ENCODE results near the gene LPCAT2. TPM values are rescaled to one million over a fixed set of nuclear protein-coding genes. Genes with fewer than 3 reads are reported as not detected.
A peak's percentile ranks its signal among the peaks of the same experiment; 100 is the strongest.
"Not testable (repeated sequence)": the region's sequence is repeated elsewhere in the genome, so short reads cannot be mapped to it uniquely, and the experiment has no call there.

Gene LPCAT2
- total RNA-seq, 1 donor from 2014 or later: 2.4 TPM

DNA sequence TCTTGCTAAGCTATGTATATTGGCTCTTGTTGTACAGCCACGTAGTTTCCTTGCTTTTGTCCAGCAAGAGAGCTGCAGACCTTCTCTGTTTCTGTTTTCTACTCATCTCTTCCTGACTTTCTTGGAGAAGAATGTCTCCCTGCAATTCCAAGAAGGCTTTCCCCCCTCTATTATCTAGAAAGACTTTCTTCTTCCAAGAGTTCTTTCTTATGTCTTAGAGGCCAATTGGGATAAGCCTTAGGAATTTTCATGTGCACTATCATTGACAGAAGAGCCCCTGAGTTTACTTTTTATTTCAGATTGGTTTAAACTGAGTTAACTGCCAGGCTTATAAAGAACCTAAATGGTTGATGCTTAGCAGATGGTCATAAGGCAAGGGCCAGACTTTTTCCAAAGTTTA lies 66.6 kb downstream of the LPCAT2 start:
- no peak for DNase-seq (ENCODE audit: low spot score in 2 of 2)

DNA sequence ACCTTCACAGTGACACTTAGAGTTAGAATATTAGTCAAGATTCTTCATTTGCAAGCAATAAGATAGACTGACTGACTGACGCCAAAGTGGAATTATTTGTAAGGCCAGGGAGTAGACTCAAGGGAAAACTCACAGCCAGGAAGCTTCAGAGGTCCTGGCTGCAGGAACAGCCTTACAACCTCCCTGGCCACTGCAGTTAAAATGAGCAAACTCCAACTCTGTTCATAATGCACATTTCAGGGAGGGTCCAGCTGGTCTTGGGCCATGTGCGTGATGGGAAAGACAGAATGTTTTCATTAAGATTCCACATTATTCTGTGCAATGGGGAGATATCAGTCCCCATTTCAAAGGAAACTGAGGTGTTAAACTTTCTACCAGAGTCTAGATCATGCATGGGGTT lies 67.5 kb downstream of the LPCAT2 start:
- no peak for FAIRE-seq
- no peak for DNase-seq (ENCODE audit: low spot score in 2 of 2)

More for the DNA sequence above, 66.6 kb downstream of the LPCAT2 start:
- FAIRE-seq: no peak

DNA sequence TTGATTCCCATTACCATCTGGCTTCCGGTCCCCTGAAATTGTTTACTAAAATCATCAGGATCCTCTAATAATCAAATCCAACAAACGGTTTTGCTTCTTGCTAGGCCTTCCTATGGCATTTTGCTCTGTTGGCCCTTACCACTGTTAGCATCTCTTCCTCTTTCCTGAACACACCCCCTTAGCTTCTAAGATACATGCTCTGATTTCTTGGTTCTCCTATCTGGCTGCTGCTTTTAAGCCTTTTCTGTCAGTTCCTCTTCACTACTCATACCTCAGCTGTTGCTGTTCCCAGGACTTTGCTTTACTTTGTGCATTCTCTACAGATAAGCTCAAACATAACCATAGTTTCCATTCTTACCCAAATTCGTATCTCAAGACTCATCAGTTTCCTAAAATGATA lies 69.0 kb downstream of the LPCAT2 start:
- no peak for DNase-seq (ENCODE audit: low spot score in 2 of 2)
- FAIRE-seq: no peak

DNA sequence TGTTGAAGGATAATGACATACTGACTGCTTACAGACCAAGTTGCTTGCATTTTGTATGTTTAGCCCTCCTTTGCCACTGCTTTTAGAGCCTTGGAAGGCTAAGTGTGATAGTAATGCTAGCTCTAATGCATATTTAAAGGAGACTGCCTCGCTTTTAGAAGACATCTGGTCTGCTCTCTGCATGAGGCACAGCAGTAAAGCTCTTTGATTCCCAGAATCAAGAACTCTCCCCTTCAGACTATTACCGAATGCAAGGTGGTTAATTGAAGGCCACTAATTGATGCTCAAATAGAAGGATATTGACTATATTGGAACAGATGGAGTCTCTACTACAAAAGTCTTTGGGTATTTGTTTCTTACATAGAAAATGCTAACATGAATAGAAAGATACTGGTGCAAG lies 76.8 kb downstream of the LPCAT2 start:
- FAIRE-seq: no peak
- no peak for DNase-seq (ENCODE audit: low spot score in 2 of 2)

DNA sequence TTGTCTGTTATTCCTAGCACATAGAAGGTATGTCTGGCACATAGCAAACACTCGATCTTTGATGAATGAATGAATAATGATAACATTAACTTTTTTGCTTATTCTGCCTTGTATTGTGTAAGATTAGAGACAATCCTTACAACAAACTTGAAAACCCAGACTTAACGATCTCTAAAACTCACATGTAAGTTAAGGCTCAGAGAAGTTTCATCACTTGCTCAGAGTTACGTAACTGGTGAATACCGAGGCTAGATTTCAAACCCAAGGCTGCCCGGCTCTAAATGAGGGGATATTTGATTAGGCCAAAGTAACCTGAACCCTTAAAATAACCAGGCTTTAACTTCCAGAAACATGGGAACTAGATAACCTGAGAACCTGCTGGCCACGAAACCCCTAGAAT lies 79.9 kb downstream of the LPCAT2 start:
- DNase-seq (ENCODE audit: low spot score in 2 of 2) (no peak), FAIRE-seq (no peak)

DNA sequence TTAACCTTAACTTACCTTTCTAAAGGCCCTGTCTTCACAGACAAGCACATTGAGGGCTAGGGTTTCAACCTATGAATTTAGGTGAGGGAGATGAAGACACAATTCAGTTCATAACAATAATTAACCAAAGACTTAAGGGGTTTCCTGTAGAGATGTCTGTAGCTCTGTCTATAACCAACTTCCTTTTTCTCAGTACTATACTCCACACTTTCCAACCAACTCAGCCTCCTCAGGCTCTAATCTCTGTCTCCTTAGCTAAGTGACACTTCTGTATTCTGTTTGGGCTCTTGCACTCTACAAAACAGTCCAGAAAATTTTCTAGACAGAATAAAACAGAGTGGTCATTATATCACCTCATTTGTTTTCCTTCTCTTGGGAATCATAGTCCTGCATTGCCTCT lies 83.4 kb downstream of the LPCAT2 start:
- FAIRE-seq: no peak
- no peak for DNase-seq (ENCODE audit: low spot score in 2 of 2)

DNA sequence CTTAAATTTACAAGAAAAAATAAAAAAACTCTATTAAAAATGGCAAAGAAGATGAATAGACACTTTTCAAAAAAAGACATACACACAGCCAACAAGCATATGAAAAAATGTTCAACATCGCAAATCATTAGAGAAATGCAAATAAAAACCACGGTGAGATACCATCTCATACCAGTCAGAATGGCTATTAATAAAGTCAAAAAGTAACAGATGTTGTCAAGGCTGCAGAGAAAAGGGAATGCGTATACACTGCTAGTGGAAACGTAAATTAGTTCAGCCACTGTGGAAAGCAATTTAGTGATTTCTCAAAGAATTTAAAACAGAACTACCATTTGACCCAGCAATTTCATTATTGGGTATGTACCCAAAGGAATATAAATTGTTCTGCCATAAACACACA lies 89.1 kb downstream of the LPCAT2 start:
- no peak for DNase-seq (ENCODE audit: low spot score in 2 of 2)
- peak; percentile 8 for FAIRE-seq

DNA sequence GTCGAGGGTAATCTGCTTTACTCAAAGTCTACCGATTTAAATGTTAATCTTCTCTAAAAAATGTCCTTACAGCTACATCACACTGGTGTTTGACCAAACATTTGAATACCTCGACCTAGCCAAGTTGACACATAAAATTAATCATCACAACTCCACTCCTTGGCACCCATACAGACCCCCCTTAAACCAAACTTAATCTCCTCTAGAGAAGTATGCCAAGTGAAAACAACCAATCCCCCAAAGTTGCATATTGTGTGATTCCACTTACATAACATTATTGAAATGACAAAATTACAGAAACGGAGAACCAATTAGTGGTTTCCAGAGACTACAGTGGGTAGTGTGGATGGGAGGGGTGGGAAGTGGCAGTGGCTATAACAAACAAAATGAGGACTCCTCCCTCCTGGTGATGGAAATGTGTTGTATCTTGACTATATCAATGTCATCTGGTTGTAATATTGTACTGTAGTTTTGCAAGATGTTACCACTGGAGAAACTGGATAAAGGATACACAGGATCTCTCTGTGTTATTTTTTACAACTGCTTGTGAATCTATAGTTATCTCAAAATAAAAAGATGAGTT lies 97.0 kb downstream of the LPCAT2 start:
- no peak for DNase-seq (ENCODE audit: low spot score in 2 of 2)
- no peak for FAIRE-seq

DNA sequence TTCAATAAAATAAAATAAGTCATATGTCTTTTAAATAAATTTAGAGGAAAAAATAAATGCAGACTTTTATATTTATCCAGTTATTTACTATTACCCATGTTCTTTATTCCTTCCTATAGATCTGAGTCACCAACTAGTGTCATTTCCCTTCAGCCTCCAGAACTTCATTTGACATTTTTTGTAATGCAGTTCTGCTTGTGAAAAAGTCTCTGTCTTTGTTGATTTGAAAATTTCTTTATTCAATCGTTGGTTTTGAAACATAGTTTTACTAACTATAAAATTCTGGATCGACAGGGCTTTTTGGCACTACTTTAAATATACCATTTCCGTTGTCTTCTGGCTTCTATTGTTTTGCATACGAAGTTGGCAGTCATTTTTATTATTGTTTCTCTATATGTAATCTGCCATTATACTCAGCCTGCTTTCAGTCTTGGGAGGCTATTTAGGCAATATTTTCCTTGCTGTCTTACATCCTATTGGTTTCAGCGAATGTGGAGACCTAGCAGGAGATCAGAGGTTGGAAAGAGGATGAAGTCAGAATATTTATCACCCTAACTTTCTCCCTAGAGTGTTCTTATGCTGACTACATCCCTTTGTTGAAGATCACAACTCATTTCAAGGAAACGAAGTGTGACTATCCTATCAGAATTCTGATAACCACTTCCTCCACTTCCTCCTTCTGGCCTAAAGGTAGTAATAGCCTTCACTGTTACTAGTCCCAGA lies 104.9 kb downstream of the LPCAT2 start:
- DNase-seq (ENCODE audit: low spot score in 2 of 2) (no peak), FAIRE-seq (no peak)

DNA sequence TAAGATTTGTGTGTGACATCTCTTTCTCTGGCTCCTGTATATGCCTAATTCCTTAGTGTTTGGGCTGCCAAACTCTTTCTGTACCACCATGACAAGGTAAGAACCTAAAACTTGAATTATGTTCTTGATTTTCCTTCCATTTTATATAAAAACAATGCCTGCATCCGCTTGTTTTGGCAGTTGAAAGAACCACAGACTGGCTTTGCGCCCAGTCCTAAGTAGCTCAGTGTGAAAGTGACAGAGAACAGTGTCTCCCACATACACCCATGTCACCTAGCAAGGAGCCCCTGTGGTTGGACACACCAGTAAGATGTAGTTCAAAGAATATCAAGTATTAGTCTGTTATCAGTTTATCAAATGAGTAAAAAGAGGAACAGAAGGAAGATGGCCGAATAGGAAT lies 106.2 kb downstream of the LPCAT2 start:
- DNase-seq (ENCODE audit: low spot score in 2 of 2): no peak
- no peak for FAIRE-seq

DNA sequence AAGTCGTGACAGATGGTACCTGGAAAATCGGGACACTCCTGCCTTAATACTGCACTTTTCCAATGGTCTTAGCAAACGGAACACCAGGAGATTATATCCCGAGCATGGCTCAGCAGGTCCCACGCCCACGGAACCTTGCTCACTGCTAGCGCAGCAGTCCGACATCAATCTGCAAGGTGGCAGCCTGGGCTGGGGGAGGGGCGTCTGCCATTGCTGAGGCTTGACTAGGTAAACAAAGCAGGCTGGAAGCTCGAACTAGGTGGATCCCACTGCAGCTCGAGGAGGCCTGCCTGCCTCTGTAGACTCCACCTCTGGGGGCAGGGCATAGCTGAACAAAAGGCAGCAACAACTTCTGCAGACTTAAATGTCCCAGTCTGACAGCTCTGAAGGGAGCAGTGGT lies 106.8 kb downstream of the LPCAT2 start:
- not testable (repeated sequence) for DNase-seq (ENCODE audit: low spot score in 2 of 2); FAIRE-seq

DNA sequence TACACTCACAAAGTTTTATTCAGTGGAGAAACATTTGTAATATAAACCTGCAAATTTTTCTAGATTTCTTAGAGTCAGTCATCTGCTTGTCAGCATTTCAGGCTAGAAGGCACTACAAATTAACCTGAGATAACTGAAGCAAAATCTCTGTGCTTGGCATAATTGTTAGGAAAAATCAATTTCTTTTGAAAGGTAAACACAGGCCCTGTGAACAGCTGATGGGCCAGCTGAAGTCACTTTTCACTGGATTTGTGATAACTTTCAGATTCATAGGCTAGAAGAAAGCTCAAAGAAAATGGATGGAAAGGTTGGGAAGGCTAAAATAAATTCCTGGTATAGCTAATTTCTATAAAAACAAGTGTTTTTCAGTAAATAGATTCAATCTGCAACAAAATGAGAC lies 112.9 kb downstream of the LPCAT2 start:
- FAIRE-seq (no peak), DNase-seq (ENCODE audit: low spot score in 2 of 2) (no peak)

DNA sequence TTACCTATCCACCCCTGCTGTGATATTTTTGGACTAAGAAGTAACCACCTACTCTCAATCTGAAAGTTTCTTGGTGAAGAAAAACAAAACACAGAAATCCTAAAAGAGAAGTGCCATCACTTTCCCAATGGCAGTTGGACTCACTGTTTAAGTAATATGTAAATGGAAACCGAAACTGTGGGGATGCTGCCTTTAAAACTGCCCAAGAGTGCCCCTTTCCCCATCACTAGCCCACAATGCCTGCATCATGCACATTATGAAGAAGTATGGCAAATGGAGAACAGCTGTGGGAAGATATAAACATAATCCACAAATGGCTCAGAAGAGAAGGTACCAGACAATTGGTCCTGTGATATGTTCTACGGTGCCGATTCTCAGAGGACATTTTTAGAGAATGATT lies 113.4 kb downstream of the LPCAT2 start:
- DNase-seq (ENCODE audit: low spot score in 2 of 2): no peak
- FAIRE-seq: no peak

DNA sequence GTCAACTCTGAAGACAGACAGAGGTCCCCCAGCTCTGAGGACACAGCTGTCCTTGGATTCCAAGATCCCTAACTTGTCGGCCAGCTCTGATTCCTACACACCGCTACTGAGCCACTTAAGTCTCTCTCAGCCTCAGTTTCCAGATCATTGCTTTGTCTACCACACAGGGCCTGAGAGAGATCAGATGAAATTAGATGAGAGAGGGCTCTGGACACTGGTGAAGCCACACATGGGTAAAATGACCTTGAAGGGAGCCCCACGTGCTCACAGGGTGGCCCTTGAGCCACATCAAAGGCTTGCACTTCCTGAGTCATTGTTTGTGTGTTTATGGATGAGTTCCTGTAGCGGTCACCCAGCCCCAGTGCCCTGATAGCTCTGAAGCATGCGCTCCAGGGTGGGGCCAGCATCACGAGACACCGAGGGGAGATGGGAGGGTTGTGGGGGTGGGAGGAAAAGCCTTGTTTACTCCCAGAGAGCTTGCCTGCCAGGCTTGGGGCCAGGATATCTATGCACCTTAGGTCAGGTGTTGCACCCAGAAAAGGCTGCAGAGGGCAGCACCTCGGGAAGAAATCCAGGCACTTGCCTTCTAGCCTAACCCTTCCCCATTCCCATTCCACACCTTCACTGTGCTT lies 114.2 kb downstream of the LPCAT2 start:
- no peak for DNase-seq (ENCODE audit: low spot score in 2 of 2)
- no peak for FAIRE-seq

DNA sequence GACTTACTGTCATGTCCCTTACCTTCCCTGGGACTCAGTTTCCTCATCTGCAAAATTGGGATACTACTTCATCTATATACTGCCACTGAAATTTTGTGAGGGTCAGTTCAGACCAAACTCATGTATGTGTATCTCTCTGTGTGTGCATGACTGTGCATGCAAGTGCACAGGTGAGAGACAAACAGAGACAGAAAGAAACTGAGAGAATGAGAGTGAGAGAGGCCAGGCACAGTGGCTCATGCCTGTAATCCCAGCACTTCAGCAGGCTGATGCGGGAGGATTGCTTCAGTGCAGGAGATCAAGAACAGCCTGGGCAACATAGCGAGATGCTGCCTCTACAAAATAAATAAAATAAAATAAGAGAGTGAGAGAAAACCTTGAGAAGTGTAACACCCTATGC lies 114.8 kb downstream of the LPCAT2 start:
- FAIRE-seq (no peak), DNase-seq (ENCODE audit: low spot score in 2 of 2) (no peak)

DNA sequence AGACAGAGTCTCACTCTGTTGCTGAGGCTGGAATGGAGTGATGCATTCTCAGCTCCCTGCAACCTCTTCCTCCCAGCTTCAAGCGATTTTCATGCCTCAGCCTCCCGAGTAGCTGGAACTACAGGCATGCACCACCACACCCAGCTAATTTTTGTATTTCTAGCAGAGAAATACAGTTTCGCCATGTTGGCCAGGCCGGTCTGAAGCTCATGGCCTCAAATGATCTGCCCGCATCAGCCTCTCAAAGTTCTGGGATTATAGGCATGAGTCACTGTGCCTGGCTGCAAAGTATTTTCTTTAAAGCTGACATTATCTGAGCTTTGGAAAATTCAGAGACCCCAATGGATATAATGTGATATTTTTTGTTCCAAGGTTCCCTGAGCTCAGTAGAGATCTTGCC lies 115.8 kb downstream of the LPCAT2 start:
- no peak for DNase-seq (ENCODE audit: low spot score in 2 of 2)
- no peak for FAIRE-seq

DNA sequence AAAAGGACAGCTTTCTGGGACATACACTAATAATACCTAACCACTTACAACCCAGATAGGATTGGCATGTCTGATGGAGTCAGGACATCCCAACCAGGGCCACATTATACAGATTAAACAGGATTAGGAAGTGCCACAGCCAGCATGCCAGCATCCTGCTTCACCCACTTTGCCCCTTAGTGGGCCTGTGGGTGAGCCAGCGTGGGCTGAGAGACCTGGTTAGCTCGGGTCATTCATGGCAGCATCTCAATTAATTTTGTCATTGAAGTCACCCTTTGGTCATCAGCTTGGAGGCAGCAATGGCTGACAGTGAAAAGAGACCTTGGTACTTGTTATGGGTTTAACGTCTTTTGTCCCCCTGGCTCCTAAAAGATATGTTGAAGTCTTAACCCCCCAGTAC lies 117.0 kb downstream of the LPCAT2 start:
- no peak for DNase-seq (ENCODE audit: low spot score in 2 of 2)
- no peak for FAIRE-seq

DNA sequence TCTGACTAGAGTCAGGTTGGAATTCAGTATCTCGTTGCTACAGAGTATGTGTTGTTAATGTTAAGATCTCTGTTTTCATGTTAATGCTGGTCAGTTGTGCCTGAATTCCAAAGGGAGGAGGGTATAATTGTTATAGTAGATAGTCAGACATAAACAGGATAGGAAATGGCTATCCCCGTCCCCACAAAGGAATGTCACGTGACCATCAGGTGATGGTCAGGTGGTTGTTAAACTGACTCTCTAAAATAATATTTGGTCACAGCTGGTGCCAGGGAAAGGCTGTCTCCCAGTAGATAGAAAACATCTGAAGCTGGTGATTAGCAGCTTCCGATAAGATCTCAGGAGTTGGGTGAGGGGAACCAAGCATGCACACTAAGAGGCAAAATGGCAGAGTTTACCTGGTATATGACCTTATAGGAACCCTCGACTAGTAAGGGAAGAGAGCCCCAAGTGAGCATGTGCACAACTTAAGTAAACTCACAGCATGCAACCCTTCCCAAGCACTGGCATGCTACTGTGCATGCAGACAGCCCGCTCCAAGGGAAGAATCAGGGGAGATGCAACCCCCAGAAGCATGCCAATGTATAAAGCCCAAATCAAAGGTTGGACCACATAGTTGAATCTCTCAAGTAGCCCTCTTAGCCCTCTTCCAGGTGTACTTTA lies 119.6 kb downstream of the LPCAT2 start:
- DNase-seq (ENCODE audit: low spot score in 2 of 2) (no peak), FAIRE-seq (no peak)

DNA sequence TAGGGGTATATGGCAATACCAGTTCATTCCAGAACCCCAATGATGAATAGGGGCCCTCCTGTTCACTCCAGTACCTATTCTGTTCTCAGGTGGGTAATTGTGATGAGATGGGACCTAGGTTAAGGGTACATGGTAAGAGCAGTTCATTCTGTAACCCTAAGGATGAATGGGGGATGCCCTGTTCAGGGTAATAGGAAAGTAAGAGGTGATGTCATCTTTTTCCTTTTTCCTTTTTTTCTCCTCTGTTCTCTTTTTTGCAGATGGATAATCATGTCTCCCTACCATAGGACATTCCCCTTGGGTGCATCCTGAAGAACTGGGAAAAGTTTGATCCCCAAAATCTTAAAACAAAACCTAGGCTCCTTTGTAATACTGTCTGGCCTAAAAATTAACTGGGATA lies 121.9 kb downstream of the LPCAT2 start:
- FAIRE-seq: no peak

DNA sequence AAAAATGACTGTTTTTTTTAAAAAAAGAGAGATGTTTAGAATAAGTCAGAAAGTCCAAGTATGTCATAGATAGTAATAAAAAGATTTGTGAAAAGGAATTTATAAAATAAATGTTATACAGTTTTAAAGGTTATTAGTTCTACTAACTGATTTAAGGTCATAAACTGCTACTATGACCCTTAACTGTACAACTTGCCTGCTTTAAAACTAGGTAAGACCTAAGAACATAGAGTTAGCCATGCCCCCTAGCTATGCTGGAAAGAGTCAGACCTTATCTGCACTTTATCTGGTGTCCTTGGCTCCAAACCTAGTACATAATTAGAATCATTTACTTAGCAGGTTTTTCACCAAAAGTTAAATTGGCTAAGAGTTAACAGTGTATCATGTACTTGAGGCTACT lies 123.4 kb downstream of the LPCAT2 start:
- FAIRE-seq: no peak
- no peak for DNase-seq (ENCODE audit: low spot score in 2 of 2)

More for the DNA sequence above, 121.9 kb downstream of the LPCAT2 start:
- DNase-seq (ENCODE audit: low spot score in 2 of 2): no peak

DNA sequence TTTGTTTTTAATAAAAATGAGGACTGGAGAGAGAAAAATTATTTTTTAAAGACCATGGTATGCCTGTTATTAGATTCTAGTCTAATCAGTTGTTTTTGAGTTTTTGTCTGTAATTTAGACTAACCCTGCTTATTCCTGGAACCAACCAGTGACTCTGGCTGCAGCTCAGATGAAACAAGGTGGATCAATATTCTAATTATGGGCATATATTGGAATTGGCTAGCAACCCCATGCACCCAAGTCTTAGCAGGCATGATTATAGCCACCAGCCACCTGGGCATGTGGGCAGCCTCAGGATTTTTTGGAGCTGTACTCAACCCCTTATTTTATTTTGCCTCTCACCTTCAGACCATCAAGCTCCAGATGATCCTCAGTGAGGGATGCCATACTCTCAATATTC lies 125.3 kb downstream of the LPCAT2 start:
- FAIRE-seq (no peak), DNase-seq (ENCODE audit: low spot score in 2 of 2) (no peak)

All from frontal cortex (tissue), 4 donors.